KG1 (cell line): Measurements from ENCODE around the gene ZBED3.
A peak's percentile ranks its signal among the peaks of the same experiment; 100 is the strongest.

Experiments used
- DNase-seq: peaks from one replicate; lab custom pipeline; 2025; lab: John Stamatoyannopoulos, UW

Gene ZBED3

GRCh38 chr5:77076961-77077828 is 9.9 kb downstream of the ZBED3 start:
- peak; percentile 51 for DNase-seq

GRCh38 chr5:77074745-77075144 is 12.3 kb downstream of the ZBED3 start:
- DNase-seq: no peak

DNA sequence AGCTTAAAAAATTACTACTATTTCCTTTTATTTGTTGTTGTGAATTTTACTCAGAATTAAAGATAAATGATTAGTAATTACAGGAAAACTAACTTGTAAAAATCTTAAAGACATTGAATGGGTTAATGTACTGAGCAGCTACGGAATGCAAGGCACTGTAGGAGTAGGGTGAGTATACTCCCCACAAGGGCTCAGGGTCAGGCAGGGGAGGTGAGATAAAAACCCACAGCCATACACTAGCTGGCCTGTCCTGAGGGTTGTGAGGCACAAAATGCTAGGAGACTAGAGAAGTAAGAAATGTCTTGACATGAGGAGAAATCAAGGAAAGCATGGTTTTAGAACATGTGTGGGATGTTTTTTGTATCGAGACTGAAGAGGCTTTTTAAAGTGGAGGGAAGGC is 13.4 kb downstream of the ZBED3 start:
- no peak for DNase-seq

DNA sequence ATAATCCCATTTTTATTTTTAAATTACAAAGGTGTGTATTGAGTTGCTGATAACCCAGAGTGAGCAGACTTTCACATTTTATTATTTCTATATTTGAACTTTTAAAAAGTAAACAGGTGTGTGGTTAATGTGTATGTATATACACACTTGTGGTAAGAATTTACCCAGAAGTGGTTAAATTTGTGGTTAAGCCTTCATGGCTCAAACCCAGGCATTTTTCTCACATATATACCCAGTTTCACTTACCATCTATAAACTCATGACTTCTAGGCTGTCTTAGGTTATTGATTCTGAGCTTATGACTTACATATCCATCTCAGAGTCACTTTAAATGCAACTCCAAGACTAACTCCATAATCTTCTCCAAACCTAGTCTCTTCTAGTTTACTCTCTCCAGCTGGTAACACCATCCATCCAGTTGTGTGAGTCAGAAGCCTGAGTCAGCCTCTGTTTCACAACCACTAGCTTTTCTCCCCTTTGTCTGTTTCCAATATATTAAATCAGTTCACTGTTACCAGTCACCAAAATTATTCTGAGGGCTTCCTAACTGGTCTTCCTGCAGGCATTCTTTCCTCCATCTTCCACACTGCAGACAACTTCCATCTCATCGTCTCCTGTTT is 20.2 kb downstream of the ZBED3 start:
- no peak for DNase-seq

DNA sequence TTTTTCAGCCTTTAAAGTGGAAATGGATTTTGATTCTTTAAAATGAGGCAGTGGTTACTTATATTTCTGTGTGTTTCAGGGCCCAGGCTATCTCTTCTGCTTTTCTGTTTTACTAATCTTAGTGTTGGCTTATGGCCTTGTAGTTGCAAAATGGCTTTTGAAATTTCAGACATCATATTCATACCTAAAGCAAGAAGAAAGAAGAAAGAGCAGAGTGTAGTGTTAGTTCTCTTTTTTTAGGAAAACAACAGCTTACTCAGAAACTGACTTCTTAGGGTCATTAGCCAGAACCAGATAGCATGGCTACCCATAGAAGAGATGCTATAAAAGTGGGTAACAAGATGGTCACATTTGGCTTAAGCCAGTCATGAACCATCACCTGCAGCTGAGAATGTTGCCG is 20.9 kb downstream of the ZBED3 start:
- DNase-seq: no peak

GRCh38 chr5:77065256-77065655 is 21.8 kb downstream of the ZBED3 start:
- DNase-seq: no peak

DNA sequence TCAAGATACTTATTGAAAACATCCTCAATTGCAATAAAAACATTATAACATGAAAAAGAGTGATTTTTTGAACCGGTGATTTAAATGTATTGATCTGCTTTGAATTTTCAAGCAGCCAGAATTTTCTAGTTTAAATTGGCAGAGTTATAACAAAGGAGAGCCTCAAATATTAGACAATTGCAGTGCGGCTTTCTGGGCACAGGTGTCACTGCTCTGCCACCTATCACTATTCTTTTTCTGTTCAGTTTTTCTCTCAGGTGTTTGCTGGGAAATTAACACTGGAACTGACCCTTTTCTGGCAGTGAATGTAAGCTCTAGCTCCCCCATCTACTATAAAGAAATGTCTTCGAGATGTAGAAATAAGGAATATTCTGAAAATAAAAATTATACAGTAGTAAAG is 23.0 kb downstream of the ZBED3 start:
- no peak for DNase-seq

GRCh38 chr5:77046416-77047073 is 40.5 kb downstream of the ZBED3 start:
- no peak for DNase-seq

DNA sequence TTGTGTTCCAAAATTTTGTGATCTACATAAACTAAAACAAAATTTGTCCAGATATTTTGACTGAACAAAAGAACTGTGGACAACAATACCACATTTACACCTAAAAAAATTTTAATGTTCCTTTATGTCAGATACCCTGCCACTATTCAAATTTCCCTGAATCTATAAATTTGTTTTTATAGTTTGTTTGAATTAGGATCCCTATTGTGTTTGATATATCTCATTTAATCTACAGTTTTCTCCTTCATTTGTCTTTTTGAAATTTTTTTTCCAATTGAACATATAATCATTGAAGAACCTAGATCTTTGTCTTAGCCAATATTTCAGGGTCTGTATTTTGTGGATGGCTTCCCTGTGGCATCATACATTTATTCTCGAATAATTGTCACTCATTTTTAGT is 51.1 kb downstream of the ZBED3 start:
- DNase-seq: no peak

DNA sequence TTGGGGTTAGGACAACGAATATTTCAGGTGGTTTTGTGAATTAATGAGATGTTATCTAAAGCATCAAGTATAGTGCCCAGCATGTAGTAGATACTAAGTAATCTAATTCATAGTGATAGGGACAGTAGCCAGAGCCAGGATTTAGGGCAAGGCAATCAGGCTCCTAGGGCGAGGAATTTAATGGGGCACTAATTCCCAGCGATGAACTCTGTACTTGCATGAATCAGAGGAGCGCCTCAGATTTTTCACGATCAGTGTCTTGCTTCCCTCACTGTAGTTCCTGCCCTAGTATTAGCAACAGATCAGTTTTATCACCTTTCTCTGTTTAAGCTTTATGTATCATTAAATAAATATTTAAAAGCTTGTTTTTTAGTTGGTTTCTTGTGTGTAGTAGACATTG is 53.7 kb downstream of the ZBED3 start:
- DNase-seq: no peak

DNA sequence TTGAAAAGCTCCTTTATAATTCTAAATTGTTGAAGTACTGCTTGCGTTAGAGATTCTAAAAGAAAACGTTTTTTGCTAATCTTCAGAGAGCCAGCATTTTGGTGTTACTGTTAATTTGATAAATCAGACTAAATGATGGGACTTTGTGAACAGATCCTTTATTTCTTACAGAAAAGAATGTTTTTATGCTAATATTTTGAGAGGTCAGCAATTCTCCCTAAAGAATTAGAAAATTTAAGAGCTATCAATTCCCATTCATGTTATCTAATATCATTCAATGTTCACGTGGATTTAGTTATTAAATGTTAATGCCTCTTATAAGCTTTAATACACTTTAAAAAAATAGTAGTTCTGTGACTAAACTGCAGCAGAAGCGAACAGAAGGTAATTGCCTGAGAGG is 54.5 kb downstream of the ZBED3 start:
- no peak for DNase-seq

GRCh38 chr5:77031891-77032290 is 55.2 kb downstream of the ZBED3 start:
- DNase-seq: no peak

DNA sequence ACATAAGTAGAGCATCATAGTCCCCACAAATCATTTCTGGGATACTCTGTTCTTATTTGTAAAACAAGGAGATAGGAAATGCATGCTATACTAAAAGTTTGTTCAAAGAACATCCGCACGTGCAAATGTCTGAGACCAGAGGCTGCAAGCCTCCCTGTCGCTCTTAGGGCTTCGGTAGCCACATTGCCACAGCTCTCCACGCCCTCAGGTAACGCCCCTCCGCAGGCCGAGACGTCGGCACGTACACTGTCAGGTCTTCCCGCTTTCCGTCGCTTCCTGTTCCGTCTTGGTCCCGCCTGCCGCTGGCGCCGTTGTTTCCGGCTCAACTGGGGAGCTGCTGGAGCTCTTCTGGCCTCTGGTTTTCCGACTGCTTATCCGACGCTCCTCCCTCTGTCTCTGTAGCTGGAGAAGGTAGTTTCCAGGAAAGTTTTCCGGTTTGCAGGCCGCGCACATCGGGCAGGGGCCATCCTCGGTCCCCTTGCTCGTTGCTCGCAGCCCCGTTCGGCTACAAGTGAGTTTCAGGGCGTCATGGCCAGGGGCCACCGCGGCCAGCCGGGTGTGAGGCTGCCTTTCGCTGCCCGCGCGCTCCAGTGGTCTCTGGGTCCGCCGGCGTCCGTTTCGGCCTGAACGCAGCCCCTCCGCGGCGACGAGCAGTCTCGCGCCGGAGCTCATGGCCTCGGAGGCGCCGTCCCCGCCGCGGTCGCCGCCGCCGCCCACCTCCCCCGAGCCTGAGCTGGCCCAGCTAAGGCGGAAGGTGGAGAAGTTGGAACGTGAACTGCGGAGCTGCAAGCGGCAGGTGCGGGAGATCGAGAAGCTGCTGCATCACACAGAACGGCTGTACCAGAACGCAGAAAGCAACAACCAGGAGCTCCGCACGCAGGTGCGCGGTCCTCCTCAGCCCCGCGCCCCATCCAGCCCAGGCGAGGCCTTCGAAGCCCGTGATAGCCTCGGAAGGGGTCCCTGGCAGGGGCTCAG is 56.7 kb downstream of the ZBED3 start, which contains the start of gene AGGF1:
TSS of gene AGGF1 (plus strand) at position 308 of the 975 bp plus-strand sequence. CDS start at position 671, 363 bp downstream.
- DNase-seq: peak; percentile 85

DNA sequence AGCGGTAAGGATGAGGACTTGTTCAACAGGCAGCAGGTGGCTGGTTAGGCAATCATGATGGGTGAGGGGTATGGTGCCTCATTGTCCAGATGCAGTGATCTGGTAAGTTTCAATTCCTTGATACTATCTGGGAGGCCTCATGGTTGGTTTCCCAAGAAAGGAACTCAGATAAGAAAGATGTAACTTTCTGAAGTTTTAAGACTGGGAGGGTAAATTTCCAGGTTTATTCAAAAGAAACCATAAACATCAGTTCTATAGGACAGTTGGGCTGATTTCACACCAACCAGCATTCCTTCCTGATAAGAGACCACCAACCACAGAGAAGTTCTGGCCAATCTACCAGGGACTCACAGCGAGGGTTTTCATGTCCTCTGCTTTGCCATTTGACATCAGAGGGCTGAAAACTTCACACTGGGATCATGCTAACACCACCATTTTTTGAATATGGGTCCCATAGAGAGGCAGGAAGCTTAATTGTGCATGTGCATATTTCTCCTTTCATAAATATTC is 57.7 kb downstream of the ZBED3 start:
- no peak for DNase-seq

DNA sequence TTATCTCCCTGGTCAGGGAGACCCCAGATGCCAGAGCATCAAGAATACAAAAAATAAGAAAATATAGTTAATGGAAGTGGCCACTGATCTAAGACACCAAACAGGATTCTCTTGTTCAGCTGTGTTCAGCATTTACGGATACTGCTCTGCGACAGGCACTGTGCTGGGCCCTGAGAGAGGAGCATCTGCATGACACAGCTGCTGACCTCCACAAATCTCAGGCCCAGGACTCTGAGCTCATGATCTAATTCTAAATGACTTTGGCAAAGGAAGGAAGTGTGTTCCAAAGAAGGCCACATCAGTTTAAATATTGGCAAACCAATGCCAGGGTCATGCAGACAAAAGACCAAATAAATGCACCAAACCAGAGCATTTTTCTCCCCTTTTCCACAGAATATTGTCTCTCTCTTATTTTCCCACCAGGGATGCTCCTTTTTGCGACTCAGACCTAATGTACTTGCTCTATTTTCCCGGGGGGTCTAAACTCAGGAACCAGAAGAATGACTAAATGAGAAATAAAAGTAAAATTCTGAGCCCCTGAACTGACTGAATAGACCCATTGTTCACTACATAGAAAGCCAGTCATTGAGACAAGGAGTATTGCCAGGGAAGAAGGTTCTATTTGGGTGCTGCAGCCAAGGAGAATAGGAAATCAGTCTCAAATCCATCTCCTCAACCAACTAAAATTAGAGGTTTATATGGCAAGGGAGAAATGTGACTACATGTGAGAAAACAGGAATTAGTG is 58.3 kb downstream of the ZBED3 start:
- no peak for DNase-seq

DNA sequence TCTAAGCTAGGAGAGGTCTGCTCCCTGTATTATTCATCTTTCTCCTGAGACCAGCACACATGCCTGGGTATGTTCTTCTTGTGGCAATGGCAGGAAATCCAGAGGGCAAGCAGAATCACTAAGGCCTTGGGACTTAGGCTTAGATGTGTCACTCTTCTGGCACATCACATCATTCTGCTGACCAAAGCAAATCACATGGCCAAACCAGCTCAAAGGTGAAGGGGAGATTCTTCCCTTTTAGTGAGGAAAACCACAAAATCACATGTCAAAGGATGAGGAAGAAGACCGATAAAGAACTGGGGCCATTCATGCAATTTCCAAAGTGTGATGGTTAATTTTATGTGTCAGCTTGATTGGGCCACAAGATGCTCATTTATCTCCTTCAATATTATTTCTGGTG is 62.6 kb downstream of the ZBED3 start:
- no peak for DNase-seq

- no peak for DNase-seq
Observed at GRCh38 chr5:77022511-77023417, 64.3 kb downstream of the ZBED3 start.
